K562 (cell line): Measurements from ENCODE around the gene ANKRD11. TPM values are rescaled to one million over a fixed set of nuclear protein-coding genes. Genes with fewer than 3 reads are reported as not detected.

Experiments used
- ETV1 ChIP-seq: fragments of 450-650 bp; conservative IDR thresholded peaks from 2 replicates; pipeline ENCODE4 v1.6.1; 2016; ENCODE audit warnings: missing genetic modification characterization, control low read depth, low read depth, missing compliant biosample characterization
- polyA plus RNA-seq, 8 experiments: library from polyadenylated mRNA; depleted of rRNA in 4 of 8; stranded (reverse) in 5 of 8; unstranded in 3 of 8; fragments of >200 nt; fragmentation: Nextera tagmentation in 2 of 8; fragmentation: Illumina TruSeq in 1 of 8; extraction: Ambion mirVana in 2 of 8; extraction: Trizol in 1 of 8; gene quantifications; 2 replicates each; pipeline versions ENCODE4 v1.2.1 to v1.2.3, GENCODE V29; 2011 to 2014; ENCODE audit warnings: inconsistent platforms in 1 of 8, missing spikeins in 1 of 8
- total RNA-seq, 7 experiments: library from RNA; depleted of rRNA in 6 of 7; stranded (reverse); fragments of >200 nt in 6 of 7; fragmentation: Illumina TruSeq in 2 of 7; extraction: Trizol in 2 of 7; gene quantifications; 2 replicates each; pipeline versions ENCODE4 v1.2.1 to v1.2.3, GENCODE V29; 2011 to 2021; ENCODE audit warnings: low replicate concordance in 1 of 7
- TF ChIP-seq, protein P1 (sequence below), 2 experiments: fragments of 450-650 bp in 1 of 2; sonication (generic) in 1 of 2; formaldehyde crosslinking in 1 of 2; IDR thresholded peaks; 2 replicates each; pipeline versions ENCODE4 v1.7.1 to v1.9.0; 2016 to 2022; ENCODE audit warnings: inconsistent platforms in 1 of 2, mild to moderate bottlenecking in 1 of 2, missing genetic modification reagents in 1 of 2

ANKRD11 gene
- total and polyA plus RNA-seq, 9 of the 15 experiments (the other 6 are each of a cell fraction or from before 2014, with no cell fraction given) = 4.7 to 126 (median 31.7) TPM

DNA sequence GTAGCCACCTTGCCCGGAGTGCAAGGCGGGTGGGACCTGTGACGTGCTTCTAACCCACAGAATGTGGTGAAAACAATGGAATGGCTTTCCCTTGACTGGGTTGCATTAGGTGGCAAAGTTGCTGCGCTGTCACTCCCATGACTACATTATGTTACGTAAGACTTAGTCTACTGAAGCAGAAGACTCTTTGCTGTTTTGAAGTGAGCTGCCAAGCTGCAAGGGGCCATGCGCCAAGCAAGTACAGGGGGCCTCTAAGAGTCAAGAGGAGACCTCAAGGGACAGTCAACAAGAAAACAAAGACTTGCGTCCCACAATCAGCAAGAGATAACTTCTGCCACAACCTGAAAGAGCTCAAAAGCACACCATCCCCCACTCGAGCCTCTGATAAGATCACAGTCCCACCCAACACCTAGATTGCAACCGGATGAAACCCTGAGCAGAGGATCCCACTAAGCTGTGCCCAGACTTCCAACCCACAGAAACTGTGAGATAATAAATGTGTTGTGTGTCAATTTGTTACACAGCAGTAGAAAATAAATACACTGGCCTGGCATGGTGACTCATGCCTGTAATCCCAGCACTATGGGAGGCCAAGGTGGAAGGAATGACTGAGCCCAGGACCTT is 16.5 kb downstream of the ANKRD11 start (continued):
- TF ChIP-seq, protein P1, sequence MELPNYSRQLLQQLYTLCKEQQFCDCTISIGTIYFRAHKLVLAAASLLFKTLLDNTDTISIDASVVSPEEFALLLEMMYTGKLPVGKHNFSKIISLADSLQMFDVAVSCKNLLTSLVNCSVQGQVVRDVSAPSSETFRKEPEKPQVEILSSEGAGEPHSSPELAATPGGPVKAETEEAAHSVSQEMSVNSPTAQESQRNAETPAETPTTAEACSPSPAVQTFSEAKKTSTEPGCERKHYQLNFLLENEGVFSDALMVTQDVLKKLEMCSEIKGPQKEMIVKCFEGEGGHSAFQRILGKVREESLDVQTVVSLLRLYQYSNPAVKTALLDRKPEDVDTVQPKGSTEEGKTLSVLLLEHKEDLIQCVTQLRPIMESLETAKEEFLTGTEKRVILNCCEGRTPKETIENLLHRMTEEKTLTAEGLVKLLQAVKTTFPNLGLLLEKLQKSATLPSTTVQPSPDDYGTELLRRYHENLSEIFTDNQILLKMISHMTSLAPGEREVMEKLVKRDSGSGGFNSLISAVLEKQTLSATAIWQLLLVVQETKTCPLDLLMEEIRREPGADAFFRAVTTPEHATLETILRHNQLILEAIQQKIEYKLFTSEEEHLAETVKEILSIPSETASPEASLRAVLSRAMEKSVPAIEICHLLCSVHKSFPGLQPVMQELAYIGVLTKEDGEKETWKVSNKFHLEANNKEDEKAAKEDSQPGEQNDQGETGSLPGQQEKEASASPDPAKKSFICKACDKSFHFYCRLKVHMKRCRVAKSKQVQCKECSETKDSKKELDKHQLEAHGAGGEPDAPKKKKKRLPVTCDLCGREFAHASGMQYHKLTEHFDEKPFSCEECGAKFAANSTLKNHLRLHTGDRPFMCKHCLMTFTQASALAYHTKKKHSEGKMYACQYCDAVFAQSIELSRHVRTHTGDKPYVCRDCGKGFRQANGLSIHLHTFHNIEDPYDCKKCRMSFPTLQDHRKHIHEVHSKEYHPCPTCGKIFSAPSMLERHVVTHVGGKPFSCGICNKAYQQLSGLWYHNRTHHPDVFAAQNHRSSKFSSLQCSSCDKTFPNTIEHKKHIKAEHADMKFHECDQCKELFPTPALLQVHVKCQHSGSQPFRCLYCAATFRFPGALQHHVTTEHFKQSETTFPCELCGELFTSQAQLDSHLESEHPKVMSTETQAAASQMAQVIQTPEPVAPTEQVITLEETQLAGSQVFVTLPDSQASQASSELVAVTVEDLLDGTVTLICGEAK (IDR thresholded peaks at IDR 0.05) = no peak
- TF ChIP-seq, protein P1 (CRISPR knock-in tag; IDR thresholded peaks at IDR 0.05) = no peak
- TF ChIP-seq ETV1 (tag) = peak; percentile 41; the same call in 1 of the 2 replicates
